ENCODE data around the gene TP53TG5. TPM values are rescaled to one million over a fixed set of nuclear protein-coding genes. Genes with fewer than 3 reads are reported as not detected.

TP53TG5 gene
- total and polyA plus RNA-seq, 7 donors: 0.03 to 0.36 TPM; not detected in 5

GRCh38 chr20:45344168-45344860 lies 33.8 kb downstream of the TP53TG5 start:
- Histone ChIP-seq H3K4me3 (peak overlapping the region; percentile 18 to 94 (median 90)), H3K36me3 (peaks cover 0 to 13% (median 0%) of the 10 kb centered on the region in 4 donors), H3K27ac (peak overlapping the region; percentile 94 to 99 (median 97)), H3K9me3 (no peaks in the 10 kb centered on the region), H3K4me1 (peaks cover 0 to 87% (median 83%) of the 10 kb centered on the region in 4 donors), H3K27me3 (no peaks in the 10 kb centered on the region)
- 12 to 56% methylated on average over 9 of the region's 9 CpGs for WGBS, 2 donors
- peak; percentile 88 for DNase-seq
- intact Hi-C loops (cut with DNase I): loop anchor here (2.0 to 10.0 kb wide), 3 partner anchors 14 to 2000 kb away; no protein-coding TSS in a partner anchor
- no peak for TF ChIP-seq EP300 (IDR thresholded peaks at IDR 0.05)
- peak in 1 of 2 donors; percentile 5 for TF ChIP-seq POLR2A (IDR thresholded peaks at IDR 0.05)
- TF ChIP-seq POLR2AphosphoS5 (IDR thresholded peaks at IDR 0.05): peak; percentile 35 to 65 (median 48)
- no peak for TF ChIP-seq CTCF (IDR thresholded peaks at IDR 0.05)

- no peak for DNase-seq
- intact Hi-C loops (cut with DNase I): loop anchor here (2.0 to 10.0 kb wide), 3 partner anchors 15 to 2001 kb away; no protein-coding TSS in a partner anchor
- WGBS, 2 donors: 13 to 67% methylated on average over 6 of the region's 6 CpGs
- Histone ChIP-seq H3K27me3 (no peaks in the 10 kb centered on the region), H3K9me3 (no peaks in the 10 kb centered on the region), H3K4me1 (peaks cover 0 to 89% (median 85%) of the 10 kb centered on the region in 4 donors), H3K27ac (peak overlapping the region; percentile 94 to 99 (median 97)), H3K36me3 (peaks cover 0 to 13% (median 0%) of the 10 kb centered on the region in 4 donors), H3K4me3 (peak overlapping the region in 3 of 4 donors; percentile 87 to 94 (median 92))
- TF ChIP-seq POLR2AphosphoS5 (IDR thresholded peaks at IDR 0.05) (no peak), CTCF (IDR thresholded peaks at IDR 0.05) (no peak), POLR2A (IDR thresholded peaks at IDR 0.05) (no peak), EP300 (IDR thresholded peaks at IDR 0.05) (no peak)
Measured at GRCh38 chr20:45343532-45344167, 34.5 kb downstream of the TP53TG5 start.

- 13 to 60% methylated on average over 6 of the region's 6 CpGs for WGBS, 2 donors
- H3K27ac ChIP-seq: peak overlapping the region; percentile 94 to 99 (median 97)
- peak overlapping the region; percentile 14 to 94 (median 56) for H3K4me3 ChIP-seq
- TF ChIP-seq EP300 (IDR thresholded peaks at IDR 0.05) (no peak), POLR2AphosphoS5 (IDR thresholded peaks at IDR 0.05) (no peak), CTCF (IDR thresholded peaks at IDR 0.05) (no peak), POLR2A (IDR thresholded peaks at IDR 0.05) (no peak)
- intact Hi-C loops (cut with DNase I): loop anchor here (10.0 kb wide), 2 partner anchors 1208 to 2002 kb away; no protein-coding TSS in a partner anchor
- no peak for DNase-seq
- H3K9me3 ChIP-seq: no peaks in the 10 kb centered on the region
- peaks cover 0 to 93% (median 88%) of the 10 kb centered on the region in 4 donors for H3K4me1 ChIP-seq
- no peaks in the 10 kb centered on the region for H3K27me3 ChIP-seq
- peaks cover 0 to 13% (median 0%) of the 10 kb centered on the region in 4 donors for H3K36me3 ChIP-seq
Measured at GRCh38 chr20:45342855-45343531, 35.1 kb downstream of the TP53TG5 start.

- intact Hi-C loops (cut with DNase I): loop anchor here (10.0 kb wide), 2 partner anchors 1207 to 2003 kb away; no protein-coding TSS in a partner anchor
- H3K27me3 ChIP-seq: no peaks in the 10 kb centered on the region
- 8 to 54% methylated on average over 16 of the region's 16 CpGs for WGBS, 2 donors
- H3K27ac ChIP-seq: peak overlapping the region; percentile 94 to 99 (median 97)
- H3K9me3 ChIP-seq: no peaks in the 10 kb centered on the region
- DNase-seq: peak; percentile 89
- peaks cover 0 to 13% (median 0%) of the 10 kb centered on the region in 4 donors for H3K36me3 ChIP-seq
- H3K4me1 ChIP-seq: peaks cover 0 to 100% (median 96%) of the 10 kb centered on the region in 4 donors
- TF ChIP-seq CTCF (IDR thresholded peaks at IDR 0.05): no peak
- TF ChIP-seq EP300 (IDR thresholded peaks at IDR 0.05): peak in 1 of 4 donors; percentile 96
- peak in 1 of 2 donors; percentile 57 for TF ChIP-seq POLR2A (IDR thresholded peaks at IDR 0.05)
- peak; percentile 49 to 92 (median 80) for TF ChIP-seq POLR2AphosphoS5 (IDR thresholded peaks at IDR 0.05)
- H3K4me3 ChIP-seq: peak overlapping the region; percentile 14 to 94 (median 56)
Measured at GRCh38 chr20:45341939-45342854, 35.9 kb downstream of the TP53TG5 start.

All from sigmoid colon (tissue), 7 donors.